GM21390 (cell line): ENCODE data around the gene PPP1R26.
"Not testable (repeated sequence)": the region's sequence is repeated elsewhere in the genome, so short reads cannot be mapped to it uniquely, and the experiment has no call there.

Experiments used
- ATAC-seq: cut with Tn5 transposase; IDR thresholded peaks from one replicate; pipeline ENCODE4 v1.9.1; 2021; ENCODE audit not compliant: unreplicated experiment

PPP1R26 gene

GRCh38 chr9:135516132-135516860 is 36.7 kb downstream of the PPP1R26 start:
- no peak for ATAC-seq

GRCh38 chr9:135517407-135517822 is 37.8 kb downstream of the PPP1R26 start:
- no peak for ATAC-seq

GRCh38 chr9:135519179-135519971 is 39.8 kb downstream of the PPP1R26 start:
- no peak for ATAC-seq

GRCh38 chr9:135520916-135521607 is 41.5 kb downstream of the PPP1R26 start, which contains the start of gene LCN1:
Gene LCN1 (plus strand): TSS chr9:135521440. CDS start chr9:135521498, 58 bp downstream.
- no peak for ATAC-seq

GRCh38 chr9:135521608-135522095 is 42.1 kb downstream of the PPP1R26 start:
- ATAC-seq: no peak

GRCh38 chr9:135522137-135522877 is 42.7 kb downstream of the PPP1R26 start:
- ATAC-seq: no peak

GRCh38 chr9:135522931-135523330 is 43.3 kb downstream of the PPP1R26 start:
- no peak for ATAC-seq

- no peak for ATAC-seq
Observed at GRCh38 chr9:135523521-135524129, 44.0 kb downstream of the PPP1R26 start.

GRCh38 chr9:135524130-135524861 is 44.7 kb downstream of the PPP1R26 start:
- ATAC-seq: no peak

GRCh38 chr9:135525241-135526088 is 45.9 kb downstream of the PPP1R26 start:
- ATAC-seq: no peak

- ATAC-seq: no peak
Observed at GRCh38 chr9:135526089-135526729, 46.6 kb downstream of the PPP1R26 start.

- no peak for ATAC-seq
Observed at GRCh38 chr9:135526730-135527571, 47.4 kb downstream of the PPP1R26 start.

GRCh38 chr9:135528842-135529435 is 49.4 kb downstream of the PPP1R26 start:
- ATAC-seq: not testable (repeated sequence)

- ATAC-seq: no peak
Observed at GRCh38 chr9:135530146-135530545, 50.6 kb downstream of the PPP1R26 start.

- ATAC-seq: no peak
Observed at GRCh38 chr9:135531096-135531495, 51.5 kb downstream of the PPP1R26 start.

GRCh38 chr9:135533113-135533512 is 53.5 kb downstream of the PPP1R26 start:
- ATAC-seq: no peak

- ATAC-seq: no peak
Observed at GRCh38 chr9:135533674-135534073, 54.1 kb downstream of the PPP1R26 start.
